ENCODE results near the gene ANGPTL4.

DNA sequence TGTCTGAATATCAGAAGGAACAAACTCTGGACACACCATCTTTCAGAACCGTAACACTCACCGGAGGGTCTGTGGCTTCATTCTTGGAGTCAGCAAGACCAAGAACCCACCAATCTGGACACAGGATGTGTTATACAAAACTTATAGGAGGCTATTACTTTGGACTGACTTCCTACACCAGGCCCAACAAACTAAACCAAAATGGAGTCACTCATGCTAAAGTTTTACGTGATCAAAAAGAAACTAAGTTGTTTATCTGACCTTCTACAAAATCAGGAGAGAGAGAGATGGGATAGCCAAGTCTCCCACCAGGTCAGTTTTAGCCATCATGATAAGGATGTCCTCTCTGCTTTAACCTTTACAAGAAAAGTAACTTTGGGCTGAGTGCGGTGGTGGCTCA, 23.0 kb downstream of the ANGPTL4 start:
- TF ChIP-seq ZNF274 (IDR thresholded peaks at IDR 0.05; ENCODE audit: low read depth, low read length): no peak
- TF ChIP-seq YY1 (IDR thresholded peaks at IDR 0.05; ENCODE audit: insufficient read depth, insufficient read length): no peak
- no peak for TF ChIP-seq SUZ12 (IDR thresholded peaks at IDR 0.05; ENCODE audit: extremely low read depth, insufficient read depth, insufficient read length)
